DMS153 (cell line): ENCODE measurements around the gene EEF1A2.

Experiments
- DNase-seq: peaks from one replicate; lab custom pipeline; 2025; lab: John Stamatoyannopoulos, UW

The EEF1A2 gene

DNA sequence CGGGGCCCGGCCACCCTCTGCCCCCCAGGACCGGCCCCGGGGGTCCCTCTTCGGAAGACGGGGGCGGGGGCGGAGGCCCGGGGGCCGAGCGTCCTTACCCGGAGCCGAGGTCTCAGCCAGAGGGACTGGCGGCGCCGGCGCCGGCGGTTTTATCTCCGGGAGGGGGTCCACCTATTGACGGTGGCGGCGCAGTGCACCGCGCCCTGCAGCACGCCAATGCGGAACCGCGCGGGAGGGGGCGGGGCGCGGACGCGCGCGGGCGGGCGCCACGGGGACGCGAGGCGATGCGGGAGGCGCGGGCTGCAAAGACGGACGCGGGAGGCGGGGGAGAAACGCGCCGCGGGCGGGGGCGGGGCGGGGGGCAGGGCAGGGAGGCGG, at the start of gene EEF1A2:
Gene EEF1A2 (minus strand): TSS at position 124 of the 378 bp plus-strand sequence. CDS start 1,320 bp downstream, outside the sequence.
- DNase-seq = no peak

DNA sequence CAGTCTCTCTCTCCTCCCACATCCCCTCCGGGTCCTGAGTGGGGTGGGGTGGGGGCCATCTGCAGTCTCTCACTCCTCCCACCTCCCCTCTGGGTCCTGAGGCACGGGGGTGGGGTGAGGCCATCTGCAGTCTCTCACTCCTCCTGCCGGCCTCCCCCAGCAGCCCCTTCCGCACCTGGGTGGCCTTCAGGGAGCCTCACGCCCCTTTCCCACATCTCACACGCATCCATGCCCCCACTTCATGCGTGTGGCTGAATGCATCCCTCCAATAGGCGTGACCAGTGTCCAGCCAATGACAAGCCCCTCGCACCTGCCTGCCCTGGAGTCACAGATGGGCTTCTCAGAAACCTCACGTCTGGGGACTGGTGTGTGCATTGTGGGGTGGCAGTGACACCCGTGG, 49.7 kb upstream of the EEF1A2 start:
- DNase-seq = no peak

DNA sequence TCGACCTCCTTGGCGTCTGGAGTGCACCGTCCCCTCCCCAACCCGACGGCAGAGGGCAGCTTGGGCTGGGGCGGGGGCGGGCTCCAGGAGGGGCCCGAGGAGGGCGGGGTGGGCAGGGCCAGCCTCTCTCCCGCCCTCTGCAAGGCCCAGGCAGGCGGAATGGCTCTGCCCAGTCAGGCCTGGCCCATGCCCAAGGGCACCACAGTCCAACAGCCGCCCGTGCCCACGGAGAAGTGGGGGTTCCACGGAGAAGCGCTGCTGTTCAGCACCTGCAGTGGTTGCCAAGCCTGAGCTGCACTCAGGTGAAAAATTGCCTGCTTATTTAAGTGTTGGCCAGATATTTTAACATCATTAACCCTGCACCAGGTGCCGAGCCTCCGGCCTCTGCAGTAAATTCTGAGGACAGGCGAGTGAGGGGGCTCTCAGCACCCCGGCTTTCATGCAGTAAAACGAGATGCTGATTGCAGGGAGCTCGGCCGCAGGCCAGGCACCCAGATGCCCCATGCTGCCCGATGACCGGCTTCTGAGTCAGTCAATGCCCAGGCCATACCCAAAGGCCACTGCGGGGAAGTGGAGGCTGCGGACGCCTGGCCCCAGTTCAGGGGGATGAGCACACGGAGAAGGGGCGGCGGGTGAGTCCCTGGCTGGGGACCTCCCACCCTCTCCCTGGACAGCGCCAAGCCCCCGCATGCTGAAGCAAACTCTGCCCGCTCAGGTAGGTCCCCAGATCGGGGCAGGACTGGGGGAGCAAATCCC, 49.0 kb upstream of the EEF1A2 start, which contains the start of gene SRMS:
Gene SRMS (minus strand): TSS at position 25 of the 756 bp plus-strand sequence. CDS start 286 bp downstream, outside the sequence.
- DNase-seq = no peak

DNA sequence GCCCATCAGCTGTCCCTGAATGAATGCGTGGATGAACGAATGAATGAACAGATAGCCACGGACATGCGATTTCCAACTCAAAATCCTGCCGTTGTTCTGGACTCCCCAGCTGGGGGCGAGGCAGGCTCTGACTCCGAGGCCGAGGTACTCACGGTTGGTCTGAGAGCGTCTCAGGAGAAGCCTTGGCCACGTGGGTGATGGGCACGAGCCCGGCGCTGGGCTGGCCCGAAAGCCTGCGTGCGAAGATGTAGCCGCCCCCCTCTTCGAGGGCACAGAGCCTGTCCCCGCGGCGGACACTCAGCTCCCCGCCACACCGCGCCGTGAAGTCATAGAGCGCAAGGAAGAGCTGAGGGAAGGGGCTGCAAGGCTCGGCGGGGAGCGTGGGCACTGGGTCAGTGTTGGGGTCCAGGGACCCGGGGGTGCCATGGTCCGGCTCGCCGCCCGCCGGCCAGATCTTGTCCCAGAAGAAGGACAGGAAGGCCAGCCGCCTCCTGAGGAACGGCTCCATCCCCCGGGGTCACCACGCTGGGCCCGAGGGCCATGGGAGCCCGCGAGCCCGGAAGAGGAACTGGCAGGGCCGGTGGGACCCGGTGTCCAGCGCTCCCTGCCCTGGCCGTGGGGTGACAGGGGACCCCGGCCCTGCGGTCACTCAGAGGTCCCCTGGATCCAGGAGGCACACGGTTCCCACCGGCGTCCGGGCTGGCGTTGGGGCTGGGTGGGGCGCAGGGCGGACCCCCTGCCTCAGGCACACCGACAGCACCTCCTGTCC, 48.3 kb upstream of the EEF1A2 start:
- no peak for DNase-seq

DNA sequence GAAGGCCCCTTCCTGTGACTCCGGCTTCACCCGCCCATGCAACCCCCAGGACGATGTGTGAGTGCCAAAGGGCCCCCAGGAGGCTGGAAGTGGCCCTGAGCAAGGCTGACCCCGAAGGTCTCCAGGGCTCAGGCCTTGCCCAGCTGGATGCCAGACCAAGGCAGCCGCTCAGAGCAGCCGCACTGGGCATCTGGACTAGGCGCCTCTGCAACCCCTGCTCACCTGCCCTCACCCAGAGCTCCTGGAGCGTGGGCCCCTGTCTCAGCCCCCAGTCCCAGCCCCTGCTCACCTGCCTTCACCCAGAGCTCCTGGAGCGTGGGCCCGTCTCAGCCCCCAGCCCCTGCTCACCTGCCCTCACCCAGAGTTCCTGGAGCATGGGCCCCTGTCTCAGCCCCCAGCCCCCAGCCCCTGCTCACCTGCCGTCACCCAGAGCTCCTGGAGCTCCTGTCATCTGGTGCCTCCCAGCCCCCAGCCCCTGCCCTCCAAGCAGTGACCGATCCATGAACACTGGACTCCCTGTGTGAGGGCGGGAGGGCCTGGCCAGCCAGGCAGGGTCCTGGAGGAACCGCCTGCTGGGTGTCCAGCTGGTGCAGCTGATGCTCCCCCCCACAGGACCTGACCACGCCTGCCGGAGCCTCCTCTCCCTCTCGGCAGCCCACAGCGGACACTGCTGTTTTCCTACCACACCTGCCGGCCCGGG, 47.5 kb upstream of the EEF1A2 start:
- no peak for DNase-seq

DNA sequence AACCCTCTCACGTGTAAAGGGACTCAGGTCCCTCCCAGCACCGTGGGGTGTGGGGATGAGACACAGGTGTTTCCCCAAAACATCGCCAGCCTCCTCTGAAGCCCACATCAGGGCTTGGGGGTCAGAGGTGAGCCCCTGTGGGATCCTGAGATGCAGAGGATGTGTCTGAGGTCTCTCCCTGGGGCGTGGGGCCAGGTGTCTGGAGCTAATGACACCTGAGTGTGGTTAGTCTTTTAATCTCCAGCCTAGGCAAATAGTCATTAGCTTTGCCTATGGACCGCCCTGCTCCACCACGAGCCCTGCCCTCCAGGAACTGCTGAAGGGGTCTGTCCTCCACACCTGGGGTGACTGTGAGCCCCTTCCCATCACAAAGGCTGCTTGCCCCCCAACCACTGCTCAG, 46.9 kb upstream of the EEF1A2 start:
- DNase-seq = no peak

DNA sequence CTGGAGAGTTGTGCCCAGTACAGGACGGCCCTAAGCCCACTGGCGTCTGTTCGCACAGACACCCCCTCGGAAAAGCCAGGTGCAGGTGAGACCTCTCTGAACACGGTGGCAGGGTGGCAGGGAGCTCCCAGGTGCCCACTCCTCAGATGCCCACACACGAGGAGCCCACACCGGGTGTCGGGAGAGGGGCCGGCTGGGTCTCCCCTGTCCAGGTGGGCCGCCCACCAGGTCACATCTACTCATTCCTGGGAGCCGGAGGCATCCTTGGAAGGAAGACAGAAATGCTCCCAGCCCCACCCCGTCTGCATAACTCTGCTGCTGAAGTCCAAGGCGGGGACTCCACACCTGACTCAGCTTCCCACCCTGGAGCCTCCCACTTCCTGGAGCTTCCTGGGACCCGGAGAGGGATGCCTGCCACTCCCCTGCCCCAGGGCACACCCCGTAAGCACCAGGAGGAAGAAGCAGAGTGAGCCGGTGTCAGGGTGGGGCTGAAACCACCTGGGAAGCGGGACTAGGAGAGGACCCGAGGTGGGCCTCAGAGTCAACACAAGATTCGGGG, 46.2 kb upstream of the EEF1A2 start:
- no peak for DNase-seq

DNA sequence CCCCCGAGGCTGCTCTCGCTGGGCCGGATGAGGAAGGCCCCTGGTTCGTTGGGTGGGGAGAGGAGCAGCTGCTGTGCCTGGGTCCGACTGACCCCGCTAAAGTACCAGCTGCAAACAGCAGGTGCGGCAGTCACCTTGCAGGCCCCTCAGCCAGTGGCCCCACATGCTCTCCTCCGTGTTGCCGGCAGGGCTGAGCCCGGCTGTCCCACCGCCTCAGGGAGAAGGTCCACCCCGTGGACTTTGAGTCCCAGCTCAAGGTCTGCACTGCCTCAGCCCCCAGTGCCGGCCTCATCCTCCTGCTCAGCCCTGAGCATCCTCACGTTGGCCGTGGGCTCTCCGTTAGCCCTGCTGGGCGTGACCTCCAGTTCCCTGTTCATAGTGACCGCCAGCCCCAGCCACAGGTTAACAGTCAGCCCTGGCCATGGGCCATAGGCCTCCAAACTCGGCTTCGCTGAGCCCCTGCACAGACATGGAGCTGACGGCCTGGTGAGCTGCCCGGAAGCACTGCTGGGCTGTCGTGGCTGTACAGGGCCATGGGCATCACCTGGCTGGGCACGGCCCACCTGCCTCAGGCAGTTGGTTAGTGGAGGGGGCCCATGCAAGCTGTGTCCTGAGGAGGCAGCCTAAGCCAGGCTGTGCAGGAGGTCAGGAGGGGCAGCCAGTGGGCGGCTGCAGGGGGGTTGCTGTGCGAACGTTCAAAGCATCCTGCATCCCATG, 45.5 kb upstream of the EEF1A2 start:
- DNase-seq = no peak

DNA sequence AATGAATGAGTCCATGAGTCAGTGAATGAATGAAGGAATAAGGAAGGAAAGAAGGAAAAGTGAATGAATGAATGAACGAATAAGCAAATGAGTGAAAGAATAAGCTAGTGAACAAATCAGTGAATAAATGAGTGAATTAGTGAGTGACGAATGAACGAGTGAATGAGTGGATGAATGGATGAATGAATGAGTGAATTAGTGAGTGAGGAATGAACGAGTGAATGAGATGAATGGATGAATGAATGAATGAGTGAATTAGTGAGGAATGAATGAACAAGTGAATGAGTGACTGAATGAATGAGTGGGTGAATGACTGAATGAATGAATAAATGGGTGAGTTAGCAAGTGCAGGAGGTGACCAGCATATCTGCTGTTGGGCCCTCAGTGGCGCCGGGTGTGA, 44.9 kb upstream of the EEF1A2 start:
- no peak for DNase-seq

DNA sequence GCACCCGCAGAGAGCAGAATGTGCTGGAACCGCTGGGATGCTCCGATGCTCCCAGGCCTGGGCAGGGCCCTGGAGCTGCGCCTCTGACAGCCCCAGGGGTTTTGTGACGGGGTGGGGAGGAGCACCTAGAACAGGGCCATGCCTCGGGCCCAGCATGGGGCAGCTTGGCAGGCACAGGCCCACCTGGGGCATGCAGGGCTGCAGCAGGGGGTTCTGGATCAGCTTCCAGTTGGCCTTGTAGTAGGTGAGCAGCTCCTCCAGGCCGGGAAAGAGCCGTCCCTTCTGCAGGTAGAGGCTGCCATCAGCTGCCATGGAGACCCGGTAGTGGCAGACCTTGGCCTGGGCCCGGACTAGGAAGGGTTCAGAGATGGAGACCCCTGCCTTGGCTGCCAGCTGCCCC, 44.2 kb upstream of the EEF1A2 start:
- DNase-seq = no peak

DNA sequence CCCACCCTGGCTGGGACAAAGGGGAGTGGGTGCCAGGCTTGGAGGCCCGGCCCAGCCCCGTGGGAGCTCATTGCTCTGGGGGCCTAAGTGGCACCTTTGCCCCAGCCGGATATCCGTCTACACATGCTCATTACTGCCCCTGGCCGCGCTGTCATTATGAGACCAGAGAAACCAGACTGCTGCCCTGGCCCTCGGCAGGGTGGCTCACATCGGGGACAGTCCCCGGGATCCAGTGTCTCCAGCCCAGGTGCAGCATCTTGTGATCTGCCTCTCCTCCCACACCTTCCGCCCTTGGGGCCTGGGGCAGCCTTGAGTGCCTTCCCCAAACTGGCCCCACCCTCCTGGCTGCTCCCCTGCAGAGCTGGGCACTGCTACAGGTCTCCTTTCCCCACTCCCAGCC, 43.8 kb upstream of the EEF1A2 start:
- DNase-seq = no peak

DNA sequence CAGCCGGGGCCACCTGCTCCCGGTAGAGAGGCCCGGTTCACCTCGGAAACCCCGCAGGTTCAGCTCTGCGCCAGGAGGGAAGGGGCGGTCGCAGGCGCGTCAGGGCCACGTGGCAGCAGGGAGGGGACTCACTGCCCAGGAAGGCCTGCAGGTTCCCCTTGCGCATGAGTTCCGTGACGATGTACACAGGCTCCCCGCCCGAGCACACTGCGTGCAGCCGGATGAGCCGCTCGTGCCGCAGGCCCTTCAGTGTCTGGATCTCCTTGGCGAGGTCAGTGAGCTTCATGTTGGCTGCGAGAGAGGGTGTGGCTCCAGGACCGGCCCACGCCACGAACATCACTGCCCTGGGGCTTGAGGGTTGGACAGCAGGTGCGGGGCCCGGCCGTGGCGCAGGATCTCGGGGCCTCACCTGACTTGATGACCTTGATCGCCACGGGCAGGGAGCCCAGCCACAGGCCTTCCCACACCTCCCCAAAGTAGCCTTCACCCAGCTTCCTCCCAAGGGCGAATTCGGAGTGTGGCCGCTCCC, 43.2 kb upstream of the EEF1A2 start:
- peak; percentile 66 for DNase-seq

DNA sequence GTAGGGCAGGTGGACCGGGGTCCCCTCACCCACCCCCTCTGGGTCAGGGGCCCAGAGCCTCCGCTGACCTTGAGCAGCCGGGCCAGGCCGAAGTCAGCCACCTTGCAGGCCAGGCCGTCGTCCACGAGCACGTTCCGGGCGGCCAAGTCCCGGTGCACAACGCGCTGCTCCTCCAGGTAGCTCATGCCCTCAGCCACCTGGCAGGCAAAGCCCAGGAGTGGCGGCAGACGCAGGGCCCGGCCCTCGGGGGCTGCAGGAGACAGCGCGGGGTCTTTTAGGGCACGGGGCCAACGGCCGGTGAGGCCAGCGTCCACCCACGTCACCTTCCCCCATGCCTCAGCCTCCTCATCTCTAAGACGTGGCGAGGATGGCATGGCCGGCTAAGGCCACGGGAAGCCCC, 42.5 kb upstream of the EEF1A2 start:
- DNase-seq = no peak

DNA sequence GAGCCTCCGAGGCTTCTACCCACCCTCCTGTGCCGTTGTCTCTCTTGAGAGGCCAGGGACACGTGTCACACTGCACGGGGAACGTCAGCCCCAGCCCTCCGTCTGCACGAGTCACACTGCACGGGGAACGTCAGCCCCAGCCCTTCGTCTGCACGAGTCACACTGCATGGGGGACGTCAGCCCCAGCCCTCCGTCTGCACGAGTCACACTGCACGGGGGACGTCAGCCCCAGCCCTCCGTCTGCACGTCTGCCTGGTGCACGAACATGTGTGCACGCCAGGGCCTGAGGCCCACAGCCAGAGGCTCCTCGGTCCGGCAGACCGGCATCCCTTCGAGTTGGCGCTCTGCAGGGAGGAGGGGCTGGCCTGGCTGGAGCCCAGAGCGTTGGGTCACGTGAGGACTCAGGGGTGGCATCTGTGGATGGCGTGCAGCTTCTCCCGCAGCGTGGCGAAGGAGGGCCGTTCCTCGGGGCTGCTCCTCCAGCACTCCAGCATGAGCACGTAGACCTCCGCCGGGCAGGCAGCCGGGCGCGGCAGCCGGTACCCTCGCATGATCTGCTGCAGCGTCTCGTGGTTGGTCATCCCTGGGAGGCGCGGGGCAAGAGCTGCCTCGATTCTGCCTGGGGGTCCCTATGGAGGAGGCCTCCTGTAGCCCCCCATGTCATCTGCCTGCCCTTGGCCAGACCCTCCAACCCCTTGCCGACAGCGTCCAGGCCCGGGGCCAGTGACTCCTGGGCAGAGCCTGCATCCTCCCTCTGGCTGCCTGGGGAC, 41.7 kb upstream of the EEF1A2 start:
- DNase-seq = no peak

DNA sequence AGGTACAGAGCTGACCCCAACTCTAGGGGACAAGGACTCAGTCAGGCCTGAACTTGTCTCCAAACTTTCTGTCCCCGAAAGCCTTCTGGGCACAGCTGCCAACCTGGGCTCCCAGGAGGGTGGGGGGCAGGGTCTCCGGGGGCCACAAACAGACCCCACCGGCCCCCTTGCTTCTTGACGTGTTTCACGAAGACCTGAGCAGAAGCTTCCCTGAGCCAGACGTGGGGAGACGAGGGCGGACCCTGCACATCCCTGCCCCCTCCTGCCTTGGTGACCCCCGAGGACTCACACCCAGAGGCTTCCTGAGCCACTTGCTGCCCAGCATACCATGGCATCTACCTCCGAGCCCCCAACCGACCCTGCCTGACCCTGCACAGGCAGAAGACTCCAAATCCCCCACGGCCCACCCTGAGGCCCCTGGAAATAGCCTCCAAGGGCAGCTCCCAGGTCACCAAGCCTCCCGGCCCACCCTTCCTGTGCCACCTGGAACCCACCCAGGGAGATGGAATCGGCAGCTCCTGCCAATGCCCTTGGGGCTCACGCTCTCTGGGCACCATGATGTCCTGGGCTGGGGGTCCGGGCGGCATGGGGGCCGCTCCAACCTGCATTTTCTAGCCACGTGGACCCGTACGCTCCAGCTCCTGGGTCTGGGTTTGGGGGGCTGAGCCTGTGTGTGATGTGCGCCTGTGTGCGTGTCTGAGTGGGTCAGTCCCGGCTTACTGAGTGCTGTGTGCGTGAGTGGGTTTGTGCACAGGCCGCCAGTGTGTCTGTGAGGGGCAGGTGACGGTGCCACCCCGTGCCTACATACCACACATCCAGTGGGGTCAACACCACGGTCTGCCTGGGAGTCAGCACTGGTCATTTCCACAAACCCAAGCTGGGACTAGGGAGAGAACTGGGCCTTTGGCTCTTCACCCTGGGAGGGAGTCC, 40.8 kb upstream of the EEF1A2 start:
- DNase-seq = no peak

DNA sequence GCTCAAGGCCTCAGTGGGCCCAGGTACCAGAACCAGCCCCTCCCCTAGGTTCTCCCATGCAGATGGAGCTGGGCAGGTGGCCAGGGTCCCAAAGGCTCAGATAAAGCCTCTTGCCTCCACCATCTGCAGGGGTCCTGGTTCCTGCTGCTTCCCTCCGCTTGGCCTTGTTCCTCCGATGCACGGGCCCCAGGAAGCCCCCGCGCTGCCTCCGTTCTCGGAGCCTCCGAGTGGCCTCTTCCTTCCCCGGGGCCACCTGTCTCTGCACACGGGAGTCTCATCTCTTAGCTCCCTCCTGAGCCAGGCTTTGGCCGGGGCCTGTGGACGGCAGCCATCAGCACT, 40.2 kb upstream of the EEF1A2 start:
- no peak for DNase-seq

DNA sequence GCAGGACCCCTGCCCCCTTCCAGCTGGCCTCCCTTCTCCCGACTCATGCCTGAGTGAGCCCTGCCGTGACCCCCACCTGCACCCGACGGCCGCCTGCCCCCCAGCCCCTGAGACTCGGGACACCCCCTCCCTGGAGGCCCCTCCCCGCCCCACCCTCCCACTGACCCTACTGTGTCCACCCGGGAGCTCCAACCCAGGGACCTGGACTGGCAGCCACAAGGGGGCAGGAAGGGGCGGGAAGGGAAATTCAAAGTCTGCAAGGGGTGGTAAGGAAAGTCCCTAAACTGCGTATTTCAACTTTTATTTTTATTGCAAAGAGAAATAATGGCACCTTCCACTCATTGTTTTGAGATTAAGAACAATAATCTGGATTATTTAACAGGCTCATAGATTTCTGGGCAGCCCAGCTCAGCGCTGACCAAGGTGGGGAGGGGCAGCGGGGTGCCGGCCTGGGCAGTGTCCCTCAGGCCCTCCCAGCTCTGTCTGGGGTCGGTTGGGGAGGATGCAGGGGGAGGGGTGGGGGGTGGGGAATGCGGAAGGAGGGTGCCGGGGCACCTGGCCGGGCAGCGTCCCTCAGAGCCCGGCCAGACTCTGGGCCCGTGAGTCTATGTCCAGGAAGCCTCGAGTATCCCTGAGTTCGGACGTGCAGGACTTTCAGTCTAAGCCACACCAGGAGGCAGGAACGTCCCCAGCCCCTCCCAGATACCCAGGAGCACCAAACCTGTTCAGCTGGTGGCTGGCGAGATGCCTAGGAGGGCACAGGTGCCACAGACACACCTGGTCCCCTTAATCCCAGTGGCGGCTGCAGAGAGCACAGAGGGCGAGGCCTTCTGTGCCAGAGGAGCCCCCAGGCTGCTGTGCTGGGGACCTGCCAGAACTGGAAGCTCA, 39.6 kb upstream of the EEF1A2 start:
- peak; percentile 62 for DNase-seq

DNA sequence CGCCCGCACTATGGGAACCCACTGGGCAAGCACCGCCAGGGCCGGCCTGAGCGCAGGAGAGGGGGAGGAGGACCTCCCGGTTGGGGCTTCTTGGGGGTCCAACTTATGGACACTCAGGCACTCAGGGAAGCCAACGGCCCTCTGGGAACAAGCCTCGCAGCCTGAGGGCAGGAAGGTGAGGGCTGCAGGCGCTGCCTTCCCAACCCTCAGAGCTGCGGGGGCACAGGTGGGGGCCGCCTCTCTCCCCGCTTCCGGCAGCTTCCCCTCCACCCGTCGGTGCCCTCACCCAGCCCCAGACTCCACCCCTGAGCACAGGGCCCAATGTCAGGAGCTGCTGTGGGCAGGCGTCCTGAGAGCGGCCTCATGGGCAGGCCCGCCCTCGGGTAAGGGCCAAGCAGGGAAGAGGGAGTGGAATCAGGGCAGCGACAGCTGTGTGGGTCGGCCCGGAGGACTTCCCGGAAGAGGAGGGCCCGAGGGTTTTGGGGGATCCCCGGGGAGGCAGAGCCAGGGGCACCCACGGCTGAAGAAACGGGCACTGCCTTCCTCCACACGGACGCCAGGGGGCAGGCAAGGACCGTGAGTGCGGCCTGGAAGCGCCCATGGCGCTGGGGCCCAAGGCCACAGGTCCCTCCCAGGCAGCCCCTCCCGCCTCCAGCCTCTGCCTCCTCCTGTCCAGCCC, 38.8 kb upstream of the EEF1A2 start:
- DNase-seq = peak; percentile 93
